Chondrocyte (in vitro differentiated cells): ENCODE measurements around the gene UBR4. TPM values are rescaled to one million over a fixed set of nuclear protein-coding genes. Genes with fewer than 3 reads are reported as not detected.
A peak's percentile ranks its signal among the peaks of the same experiment; 100 is the strongest.

Experiments
- DNase-seq: peaks from one replicate; pipeline ENCODE4 v3.0.0; 2021; ENCODE audit warnings: mixed read lengths, low spot score
- H3K27ac Mint-ChIP-seq: one replicate; pipeline ENCODE4 v1.8.0; 2021; ENCODE audit warnings: mild to moderate bottlenecking, moderate library complexity, mixed read lengths; ENCODE audit not compliant: unreplicated experiment
- H3K27me3 Mint-ChIP-seq: 2 replicates; pipeline ENCODE4 v1.8.0; 2021; ENCODE audit warnings: low read depth, mixed read lengths
- H3K36me3 Mint-ChIP-seq: 2 replicates; pipeline ENCODE4 v1.8.0; 2021; ENCODE audit warnings: low read depth, mixed read lengths
- H3K4me1 Mint-ChIP-seq: 2 replicates; pipeline ENCODE4 v1.8.0; 2021; ENCODE audit warnings: low read depth, mild to moderate bottlenecking, mixed read lengths
- H3K4me3 Mint-ChIP-seq: one replicate; pipeline ENCODE4 v1.8.0; 2021; ENCODE audit warnings: mild to moderate bottlenecking, moderate library complexity, mixed read lengths; ENCODE audit not compliant: unreplicated experiment
- H3K9me3 Mint-ChIP-seq: 2 replicates; pipeline ENCODE4 v1.8.0; 2021; ENCODE audit warnings: low read depth, mixed read lengths
- CTCF ChIP-seq: fragments of 200-600 bp; sonication (generic); IDR thresholded peaks from 2 replicates; pipeline ENCODE4 v1.5.0; 2021; ENCODE audit warnings: antibody characterized with exemption, mild to moderate bottlenecking, moderate library complexity
- total RNA-seq: library from RNA; stranded (reverse); gene quantifications from 3 replicates; pipeline ENCODE4 v1.2.1, GENCODE V29; 2021

Gene UBR4
- total RNA-seq, 1 donor from 2014 or later, result 144 TPM

- Mint-ChIP-seq H3K27me3 (peaks cover 16% of the 10 kb centered on the region), H3K4me3 (no peak overlapping the region), H3K9me3 (no peaks in the 10 kb centered on the region), H3K36me3 (no peaks in the 10 kb centered on the region), H3K27ac (no peak overlapping the region), H3K4me1 (peaks cover 19% of the 10 kb centered on the region)
- peak; percentile 44 for DNase-seq
- TF ChIP-seq CTCF, result no peak
Observed at GRCh38 chr1:19036813-19037605, 173.1 kb downstream of the UBR4 start.

DNA sequence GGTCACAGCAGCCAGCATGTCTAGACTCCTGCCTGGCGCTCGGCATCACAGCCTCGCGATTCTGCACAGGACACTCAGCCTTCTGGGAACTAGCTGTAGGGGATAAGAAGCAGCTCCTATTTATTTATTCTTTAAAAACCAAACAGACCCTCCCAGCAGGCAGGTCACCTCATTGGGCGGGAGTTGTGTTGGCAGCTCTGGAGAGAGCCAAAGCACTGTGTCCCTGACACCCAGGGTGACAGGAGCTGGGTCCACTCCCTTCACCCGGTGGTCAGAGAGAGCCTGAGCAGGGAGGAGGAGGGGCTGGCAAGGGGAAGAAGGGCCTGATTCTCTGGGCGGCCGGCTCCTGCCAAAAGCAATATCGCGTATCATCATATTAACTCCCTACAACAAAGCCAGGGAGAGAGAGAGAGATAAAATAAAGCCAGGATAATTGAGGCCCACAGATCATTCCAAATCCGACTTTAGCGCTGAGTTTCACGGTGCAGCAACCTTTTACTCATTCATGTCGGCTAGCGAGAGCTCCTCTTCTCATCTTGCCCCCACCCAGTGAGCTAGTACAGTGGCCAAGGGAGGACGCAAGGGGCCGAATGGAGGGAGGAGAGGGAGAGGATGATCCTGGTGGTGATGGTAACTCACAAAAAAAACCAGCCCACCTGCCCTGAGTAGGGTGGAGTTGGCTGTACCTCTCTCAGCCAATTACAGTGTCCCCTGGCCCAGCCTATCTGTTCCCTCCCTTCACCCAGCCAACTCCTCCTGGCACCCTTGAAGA is 173.8 kb downstream of the UBR4 start:
- Mint-ChIP-seq H3K27me3 (peaks cover 16% of the 10 kb centered on the region), H3K4me1 (peaks cover 19% of the 10 kb centered on the region), H3K36me3 (no peaks in the 10 kb centered on the region), H3K4me3 (no peak overlapping the region), H3K27ac (no peak overlapping the region), H3K9me3 (no peaks in the 10 kb centered on the region)
- TF ChIP-seq CTCF, result no peak
- DNase-seq, result peak; percentile 42

DNA sequence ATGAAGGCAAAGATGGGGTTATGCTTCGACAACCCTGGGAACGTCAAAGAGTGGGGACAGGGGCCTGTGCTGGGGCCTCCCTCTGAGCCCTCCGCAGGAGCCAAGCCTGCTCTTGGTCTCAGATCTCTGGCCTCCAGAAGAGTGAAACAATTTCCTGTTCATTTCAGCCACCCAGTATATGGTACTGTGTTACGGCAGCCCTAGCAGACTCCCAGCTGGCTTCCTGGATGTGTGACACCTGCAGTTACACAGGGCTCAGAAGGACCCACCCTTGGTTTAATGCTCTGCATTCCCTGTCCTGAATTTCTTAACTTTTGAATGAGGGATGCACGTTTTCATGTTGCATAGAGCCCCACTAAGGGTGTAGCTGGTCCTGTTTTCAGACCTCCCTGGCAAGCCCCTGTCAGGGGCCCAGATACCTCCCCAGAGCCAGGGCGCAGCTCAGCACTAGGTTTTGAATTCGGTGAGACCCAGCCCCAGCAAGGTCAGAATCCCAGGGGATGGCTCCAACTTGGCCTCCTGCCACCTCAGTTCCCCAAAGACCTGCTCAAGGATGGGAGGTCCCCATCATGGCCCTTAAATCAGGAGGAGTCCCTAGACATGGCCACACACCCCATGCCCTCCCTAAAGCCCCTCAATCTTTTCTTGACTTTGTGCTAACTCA is 174.6 kb downstream of the UBR4 start:
- DNase-seq, result peak; percentile 49
- no peak overlapping the region for H3K4me3 Mint-ChIP-seq
- H3K9me3 Mint-ChIP-seq, result no peaks in the 10 kb centered on the region
- H3K4me1 Mint-ChIP-seq, result peaks cover 19% of the 10 kb centered on the region
- peaks cover 13% of the 10 kb centered on the region for H3K27me3 Mint-ChIP-seq
- TF ChIP-seq CTCF, result no peak
- no peaks in the 10 kb centered on the region for H3K36me3 Mint-ChIP-seq
- H3K27ac Mint-ChIP-seq, result no peak overlapping the region

DNA sequence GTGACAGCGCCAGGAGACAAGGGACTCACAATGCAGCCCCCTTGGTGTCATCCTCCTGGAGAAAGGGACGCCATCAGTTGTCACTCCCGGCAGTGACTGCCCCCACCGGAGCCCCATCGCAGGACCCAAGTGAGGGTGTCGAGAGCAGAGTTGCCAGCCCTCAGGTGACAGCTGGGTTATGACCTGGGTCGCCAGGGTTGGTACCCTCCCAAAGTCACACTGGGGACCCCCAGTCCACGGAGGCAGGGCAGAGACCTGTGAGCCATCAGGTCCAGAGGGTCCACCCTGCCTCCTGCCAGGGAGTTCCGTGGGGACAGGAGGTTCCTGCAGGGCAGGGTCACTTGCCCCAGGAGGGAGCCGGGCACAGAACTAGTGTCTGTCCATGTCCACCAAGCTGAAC is 175.3 kb downstream of the UBR4 start:
- Mint-ChIP-seq H3K27ac (no peak overlapping the region), H3K27me3 (peaks cover 10% of the 10 kb centered on the region), H3K9me3 (no peaks in the 10 kb centered on the region), H3K36me3 (no peaks in the 10 kb centered on the region), H3K4me3 (no peak overlapping the region), H3K4me1 (peaks cover 19% of the 10 kb centered on the region)
- DNase-seq, result peak; percentile 87
- no peak for TF ChIP-seq CTCF
